Left lobe of liver (tissue), 2 donors: Measurements from ENCODE around the gene TLE3. TPM values are rescaled to one million over a fixed set of nuclear protein-coding genes. Genes with fewer than 3 reads are reported as not detected.

Source experiments
- ATAC-seq: fragments of 200-7000 bp; cut with Tn5 transposase; one replicate; pipeline ENCODE4 v1.9.1; 2020; ENCODE audit warnings: mild to moderate bottlenecking, moderate library complexity
- DNase-seq: peaks from one replicate; pipeline ENCODE4 v3.0.0-alpha.2; 2020; ENCODE audit warnings: low spot score
- total RNA-seq: library from RNA; stranded (reverse); gene quantifications from one replicate; pipeline ENCODE4 v1.2.1, GENCODE V29; 2021
- donor health status: DM: no; HTN: no; CAD: no; lungs with moderate emphysema.
- donor health status: DM: no; HTN: yes; CAD: no.

Gene TLE3
- total RNA-seq, 1 donor from 2014 or later: 7.0 TPM

DNA sequence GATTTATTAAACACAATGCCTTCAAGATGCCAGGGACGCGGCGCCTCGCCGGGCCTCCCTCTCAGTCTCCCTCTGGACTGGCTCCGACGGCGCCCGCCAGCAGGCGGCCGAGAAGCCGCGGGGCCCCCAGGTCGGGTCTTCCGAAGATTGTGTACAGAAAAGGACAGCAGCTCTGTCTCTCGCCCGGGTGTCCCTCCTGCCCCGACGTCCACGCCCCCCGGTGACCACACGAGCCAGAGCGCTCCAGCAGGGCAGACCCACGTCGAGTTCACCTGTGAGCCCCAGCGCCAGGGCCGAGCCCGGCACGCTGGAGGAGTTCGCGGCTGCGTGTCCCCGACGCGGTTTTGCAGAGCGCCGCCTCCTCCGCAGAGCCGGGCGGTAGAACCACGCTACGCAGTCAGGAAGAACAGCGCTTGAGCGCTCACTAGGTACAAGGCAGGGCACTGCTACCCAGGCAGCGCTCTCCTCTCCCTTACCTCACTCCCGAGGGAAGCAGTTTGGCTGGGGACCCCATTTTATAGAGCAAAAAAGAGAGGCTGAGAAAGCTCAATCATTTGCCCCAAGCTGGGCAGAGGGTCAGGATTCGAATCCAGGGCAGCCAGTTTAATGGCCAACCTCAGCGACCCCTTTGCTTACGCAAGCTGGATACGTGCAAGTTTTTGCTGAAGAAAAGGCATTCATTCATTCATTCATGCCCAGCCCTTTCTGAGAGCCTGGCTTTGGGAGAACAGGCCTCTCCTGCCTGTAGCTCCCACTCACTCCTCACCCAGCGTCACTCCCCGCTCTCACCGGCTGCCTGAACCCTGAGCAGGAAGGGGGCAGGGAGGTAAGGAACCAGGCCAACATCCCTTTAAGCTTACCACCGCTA is 3.0 kb upstream of the TLE3 start:
- peak; percentile 67 for DNase-seq
- ATAC-seq: peak; percentile 20

DNA sequence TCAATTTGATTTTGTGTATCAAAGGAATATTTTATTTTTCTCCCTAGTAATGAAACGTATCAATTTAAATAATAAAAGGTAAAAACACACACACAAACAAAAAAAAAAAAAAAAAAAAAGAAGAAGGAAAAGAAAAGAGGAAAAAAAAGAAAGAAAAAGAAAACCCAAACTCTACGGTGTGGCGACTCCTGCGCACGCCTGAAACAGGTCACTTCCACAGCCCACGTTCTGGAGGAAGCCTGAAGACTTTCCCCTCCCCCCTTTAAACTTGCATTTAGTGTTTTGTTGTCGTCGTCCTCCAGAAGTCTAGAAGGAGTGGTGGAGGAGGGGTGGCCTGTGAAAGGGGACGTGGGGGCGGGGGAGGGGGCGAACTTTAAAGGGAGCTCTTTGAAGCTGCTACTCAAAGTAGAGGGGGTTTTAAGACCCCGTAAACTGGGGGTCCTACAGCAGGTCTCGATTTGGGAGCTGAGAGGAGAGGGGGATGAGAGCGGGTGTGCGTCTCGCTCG is 2.3 kb upstream of the TLE3 start:
- no peak for ATAC-seq
- DNase-seq: no peak

DNA sequence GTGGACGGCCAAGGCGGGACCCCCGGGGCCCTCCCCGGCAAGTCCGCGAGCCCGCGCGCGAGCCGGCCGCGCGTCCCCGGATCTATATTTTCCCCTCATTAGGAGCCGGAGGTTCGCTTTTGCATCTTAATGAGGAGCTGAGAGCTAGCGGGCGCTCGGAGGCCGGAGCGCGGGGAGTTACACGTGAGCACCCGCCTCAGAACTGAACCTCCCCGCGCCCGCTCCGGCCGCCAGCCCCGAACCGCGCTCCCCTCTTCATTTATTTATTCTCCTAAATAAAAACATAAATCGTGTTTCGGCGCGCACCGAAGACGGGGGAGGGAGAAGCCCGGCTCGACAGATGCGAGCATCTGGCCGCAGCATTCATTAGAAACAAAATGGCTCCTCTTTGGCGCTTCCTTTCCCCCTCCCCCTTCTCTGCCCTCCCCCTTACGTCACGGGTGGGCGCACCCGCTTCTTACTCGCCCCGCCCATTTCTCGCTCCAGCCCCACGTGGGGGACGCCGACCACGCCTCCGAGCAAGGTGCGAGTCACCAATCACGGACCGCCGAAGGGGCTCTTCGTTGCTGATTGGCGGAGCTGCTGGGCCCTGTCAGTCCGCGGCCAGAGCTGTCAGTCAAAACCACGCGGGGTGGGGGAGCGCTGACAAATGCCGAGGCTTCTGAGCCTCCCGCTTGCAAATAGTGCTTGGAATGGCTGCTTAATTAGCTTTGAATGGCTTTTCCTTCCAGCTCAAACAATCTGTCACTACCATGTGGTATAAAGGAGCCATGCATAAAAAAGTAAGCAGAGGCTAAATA is 1.6 kb upstream of the TLE3 start:
- DNase-seq (peak; percentile 100), ATAC-seq (peak; percentile 64)

DNA sequence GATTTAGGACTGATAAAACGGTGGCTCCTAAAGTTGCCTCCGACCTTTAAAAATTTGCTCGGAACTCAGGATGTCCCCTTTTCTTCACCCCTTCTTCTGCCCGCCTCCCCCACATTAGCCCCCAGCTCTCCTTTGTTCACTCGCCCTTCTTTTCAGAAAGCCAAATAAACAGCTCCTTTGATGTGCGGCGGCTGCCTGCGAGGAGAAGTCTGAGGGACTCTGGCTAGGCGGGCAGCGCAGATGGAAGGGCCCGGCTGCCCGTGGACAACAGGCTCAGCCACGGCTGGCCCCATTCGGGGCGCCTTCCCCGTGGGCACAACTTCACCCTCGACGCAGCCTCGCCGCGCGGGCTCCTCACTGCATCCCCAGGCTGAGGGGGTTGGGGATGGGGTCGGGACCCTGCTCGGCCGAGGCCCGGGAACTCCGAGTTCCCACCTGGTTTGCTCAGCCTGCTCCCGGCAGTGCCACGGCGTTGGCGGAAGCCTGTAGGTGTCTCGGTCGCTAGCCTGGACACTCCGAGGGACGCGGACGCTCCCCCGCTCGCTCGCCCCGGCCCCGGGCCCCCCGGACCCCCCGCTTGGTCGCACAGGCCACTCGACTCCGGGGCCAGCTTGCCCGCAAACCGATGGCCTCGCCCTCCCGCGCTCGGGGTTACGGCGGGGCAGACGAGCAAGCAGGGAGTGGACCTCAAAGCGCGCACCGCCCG is 897 bp upstream of the TLE3 start:
- DNase-seq: peak; percentile 75
- peak; percentile 25 for ATAC-seq

DNA sequence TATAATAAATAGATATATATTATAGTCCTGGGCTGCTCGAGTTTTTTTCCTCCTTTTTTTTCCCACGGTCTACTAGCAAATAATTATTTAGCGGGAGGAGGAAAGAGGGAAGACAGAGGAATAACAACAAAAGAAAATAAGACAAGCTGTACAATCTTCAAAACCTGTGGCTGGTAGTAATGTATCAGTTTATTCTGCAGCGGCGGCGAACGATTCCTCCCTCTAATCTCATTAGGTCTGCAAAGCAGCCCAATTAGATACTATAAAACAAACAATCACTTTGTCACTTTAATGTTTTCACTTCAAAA is 390 bp upstream of the TLE3 start:
- DNase-seq (no peak), ATAC-seq (no peak)

DNA sequence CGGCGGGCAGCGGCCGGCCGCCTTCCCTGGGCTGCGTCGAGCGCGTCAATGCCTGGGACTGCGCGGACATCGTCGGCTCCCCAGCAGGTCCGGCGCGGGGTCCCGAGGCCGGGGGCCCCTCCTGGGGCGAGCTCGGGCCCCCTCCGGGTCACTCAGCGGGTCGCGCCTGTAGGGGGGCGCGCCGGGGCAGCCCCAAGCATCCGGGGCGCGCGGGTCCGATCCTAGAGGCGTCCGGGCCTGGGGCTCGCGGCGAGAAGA is 725 bp downstream of the TLE3 start:
- no peak for ATAC-seq
- no peak for DNase-seq

DNA sequence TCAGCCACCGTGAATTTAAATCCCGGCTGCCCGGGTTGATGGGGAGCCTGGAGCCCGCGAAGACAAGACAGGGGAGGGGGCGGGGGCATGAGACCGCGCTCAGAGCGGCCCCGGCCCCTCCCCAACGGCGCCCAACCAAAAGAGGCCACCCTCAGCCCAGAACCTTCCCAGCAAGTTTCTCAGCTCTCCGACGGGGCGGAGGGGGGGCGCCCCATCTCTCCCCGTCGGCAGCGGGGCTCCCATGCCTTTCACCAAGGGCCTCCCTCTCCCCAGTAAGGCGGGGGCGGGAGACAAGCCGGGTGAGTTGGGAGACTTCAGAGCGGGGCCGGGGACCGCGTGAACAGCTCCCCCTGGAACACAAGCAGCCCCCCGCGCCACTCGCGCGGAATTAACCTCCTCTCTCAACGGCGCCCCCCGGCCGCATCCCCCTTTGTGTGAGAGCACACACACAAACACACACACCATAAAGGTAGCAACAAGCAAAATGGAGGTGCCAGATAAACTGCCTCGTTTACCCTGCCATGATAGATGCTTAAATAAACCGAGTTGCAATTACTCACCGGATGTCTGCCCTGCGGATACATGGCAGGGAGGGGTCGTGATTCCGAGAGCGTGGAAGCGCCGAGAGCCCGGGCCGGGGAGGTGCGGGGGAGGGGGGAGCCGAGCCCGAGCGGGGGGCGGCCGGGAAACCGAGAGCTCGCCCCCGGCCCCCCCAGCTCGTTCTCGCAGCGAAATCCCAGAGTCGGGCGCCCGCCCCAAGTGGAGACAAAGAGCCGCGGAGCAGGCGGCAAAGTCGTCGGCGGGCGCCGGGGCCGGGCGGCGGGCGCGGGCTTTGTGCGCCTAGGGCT is 1.3 kb downstream of the TLE3 start:
- ATAC-seq: no peak
- no peak for DNase-seq

DNA sequence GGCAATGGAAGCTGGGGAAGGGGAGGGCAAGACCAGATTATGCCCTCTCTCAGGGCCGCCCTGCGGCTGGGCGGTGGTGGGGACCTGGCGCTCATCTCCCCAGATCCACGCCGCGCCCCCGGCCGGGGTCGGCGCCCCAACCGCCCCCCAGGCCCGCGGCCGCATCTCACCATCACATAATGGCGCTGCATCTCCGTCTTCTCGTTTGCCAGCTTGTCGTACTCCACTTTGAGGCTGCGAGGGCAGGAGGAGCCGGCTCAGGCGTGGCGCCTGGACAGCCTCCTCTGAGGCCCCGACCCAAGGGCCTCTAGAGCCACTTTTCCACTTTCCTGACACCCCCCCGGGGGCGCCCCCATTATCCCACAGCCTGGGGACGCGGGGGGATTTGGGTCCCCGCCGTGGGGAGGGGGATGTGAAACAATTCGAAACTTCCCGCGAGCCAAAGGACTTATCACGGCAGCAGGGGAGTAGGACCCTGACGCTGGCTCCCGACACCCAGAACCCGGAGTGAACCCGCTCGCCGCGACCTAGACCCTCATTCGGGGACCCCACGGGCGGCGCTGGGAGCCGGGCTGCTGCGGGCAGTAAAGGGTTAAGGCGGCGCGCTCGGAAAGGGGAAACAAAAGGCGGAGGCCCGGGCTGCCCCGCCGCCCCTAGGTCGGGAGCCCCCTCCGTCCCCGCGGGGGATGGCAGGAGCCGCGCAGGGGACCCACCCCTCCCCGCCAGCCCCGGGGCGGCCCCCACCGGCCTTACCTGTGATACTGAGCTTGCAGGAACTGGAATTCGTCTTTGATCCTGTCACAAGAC is 2.1 kb downstream of the TLE3 start:
- no peak for ATAC-seq
- DNase-seq: no peak

DNA sequence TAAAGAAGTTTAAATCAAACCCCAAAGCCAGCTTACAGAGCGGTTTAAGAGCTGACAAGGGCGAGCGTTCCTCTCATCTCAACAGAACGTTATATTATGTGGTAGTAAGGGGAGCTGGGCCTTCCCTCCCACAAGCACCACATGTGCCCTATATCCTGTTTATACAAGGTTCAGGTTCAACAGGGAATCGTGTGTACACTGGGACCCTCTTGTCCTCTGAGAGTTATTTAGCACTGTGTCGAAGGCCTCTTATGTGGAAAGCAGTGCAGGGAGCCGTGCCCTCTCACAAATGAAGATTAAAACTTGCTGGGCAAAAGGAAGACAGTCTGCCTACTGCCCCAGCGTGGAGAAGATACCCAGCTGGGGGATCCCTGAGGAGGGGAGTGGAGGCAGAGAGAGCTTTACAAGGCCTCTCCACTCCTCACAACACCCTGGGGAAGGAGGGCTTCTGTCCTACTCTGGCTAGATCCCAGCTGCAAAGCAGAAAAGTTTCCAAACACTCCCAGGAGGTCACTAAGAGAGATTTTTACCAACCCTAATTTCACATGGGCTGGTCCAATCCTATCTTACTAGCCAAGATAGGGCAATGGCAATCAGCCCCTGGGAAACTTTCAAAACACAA is 2.9 kb downstream of the TLE3 start:
- no peak for ATAC-seq
- no peak for DNase-seq

DNA sequence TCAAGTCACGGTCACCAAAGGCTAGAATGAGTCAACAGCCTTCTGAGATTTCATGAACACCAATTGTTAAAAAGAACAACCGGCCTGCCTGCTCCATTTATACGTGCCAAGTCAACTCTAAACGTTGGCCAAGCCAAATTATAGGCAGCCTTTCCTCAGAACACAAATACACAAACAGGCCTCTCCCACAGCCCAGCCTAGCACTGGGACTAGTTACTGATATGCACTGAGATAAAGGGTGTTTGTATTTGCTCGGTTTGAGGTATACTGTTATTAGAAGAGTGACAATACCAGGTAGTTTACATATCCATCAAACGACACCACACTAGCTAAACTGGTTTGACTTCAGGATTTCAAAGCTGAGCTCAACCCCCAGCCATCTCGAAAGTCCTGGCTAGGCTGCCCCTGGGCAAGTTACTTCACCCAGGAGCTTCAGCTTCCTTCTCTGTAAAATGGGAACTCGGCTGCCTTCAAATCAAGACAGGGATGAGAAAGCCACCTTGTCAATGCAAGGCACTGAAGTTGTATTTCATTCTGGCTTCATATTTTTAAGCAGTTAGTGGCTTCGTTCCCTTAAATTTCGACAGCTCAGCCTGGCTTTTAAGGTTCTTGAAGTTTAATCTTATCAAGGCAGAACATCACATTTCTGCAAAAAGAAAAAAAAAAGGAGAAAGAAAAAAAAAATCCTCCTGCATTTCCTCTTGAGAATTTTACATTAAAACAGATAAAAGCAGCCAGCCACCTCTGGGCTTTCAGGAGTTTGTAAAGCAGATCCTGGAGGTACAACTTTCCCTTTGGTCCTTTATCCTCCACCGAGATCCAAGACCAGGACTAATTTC is 4.0 kb downstream of the TLE3 start:
- peak; percentile 20 for ATAC-seq
- DNase-seq: no peak

DNA sequence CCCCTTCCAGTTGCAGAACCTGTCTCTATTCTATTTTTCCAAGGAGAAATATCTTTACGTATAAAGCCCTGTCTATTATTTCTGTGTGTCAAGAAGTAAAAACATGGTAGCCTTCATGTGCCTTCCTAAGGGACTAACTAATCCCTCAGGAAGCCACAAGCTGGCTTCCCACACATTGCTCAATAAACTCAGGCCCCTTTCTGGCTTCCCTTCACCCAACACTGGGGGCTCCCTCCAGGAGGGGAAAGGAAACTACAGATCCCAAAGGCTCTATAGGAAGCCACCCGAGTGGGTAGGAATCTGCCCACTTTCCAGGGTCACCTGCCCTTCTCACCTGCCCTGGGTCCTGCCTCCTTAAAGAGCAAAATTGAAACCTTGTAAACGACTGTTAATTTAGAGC is 4.6 kb downstream of the TLE3 start:
- ATAC-seq: no peak
- no peak for DNase-seq

DNA sequence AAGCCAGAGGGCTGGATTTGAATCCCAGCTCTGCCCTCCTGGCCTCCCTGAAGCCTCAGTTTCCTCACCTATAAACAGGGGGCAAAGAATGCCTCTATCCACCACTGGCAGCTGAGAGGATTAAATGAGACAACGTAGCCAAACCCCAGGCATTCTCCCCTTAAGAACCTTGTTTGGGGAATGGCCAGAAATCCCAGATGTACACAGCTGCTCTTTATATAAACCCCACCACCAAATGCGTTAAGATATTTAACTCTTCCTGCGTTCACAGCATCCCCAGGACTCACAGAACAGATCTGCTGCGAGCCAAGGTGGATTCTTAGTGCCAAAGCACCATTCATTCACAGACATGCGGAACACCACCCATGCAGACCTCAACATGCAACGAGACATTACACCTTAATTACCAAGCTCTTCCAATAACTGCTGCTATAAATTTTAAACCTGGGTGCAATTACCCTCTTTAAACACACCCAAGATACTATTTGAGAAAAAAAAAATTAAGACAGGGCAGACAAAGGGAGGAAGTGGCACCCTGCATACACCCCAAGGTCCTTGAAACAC is 5.2 kb downstream of the TLE3 start:
- no peak for DNase-seq
- no peak for ATAC-seq

DNA sequence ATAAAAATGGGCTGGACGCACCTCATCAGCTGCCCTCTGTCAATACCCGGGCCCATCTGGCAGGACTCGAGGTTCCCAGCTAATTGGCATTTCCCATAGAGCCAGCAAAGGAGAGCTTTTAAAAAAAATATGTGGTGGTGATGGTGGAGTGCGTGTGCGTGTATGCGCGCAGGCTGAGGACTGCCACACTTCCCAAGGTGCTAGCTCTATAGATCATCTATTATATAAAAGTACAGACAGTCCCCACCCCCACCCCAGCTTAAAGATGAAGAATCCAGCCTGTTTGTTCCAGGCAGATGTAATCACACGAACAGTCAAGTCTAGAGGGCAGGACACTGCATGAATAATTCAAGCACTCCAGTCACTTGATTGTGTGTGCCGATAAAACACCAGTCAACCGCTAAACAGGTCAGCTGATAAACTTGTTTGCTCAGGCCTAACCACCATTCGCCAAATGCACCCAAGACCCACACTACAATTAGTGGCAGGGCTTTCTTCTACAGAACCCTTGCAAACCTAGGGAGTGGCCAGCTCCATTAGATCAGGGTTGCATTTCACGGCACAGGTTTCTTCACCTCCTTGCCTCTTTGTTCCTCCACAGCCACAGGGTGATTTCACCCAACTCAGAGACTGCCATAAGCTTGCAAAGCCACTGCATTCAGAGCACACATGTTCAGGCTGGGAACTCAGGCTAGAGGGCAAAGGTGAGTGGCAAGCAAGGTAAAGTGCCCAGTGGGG is 5.8 kb downstream of the TLE3 start:
- peak; percentile 71 for ATAC-seq
- DNase-seq: peak; percentile 72

DNA sequence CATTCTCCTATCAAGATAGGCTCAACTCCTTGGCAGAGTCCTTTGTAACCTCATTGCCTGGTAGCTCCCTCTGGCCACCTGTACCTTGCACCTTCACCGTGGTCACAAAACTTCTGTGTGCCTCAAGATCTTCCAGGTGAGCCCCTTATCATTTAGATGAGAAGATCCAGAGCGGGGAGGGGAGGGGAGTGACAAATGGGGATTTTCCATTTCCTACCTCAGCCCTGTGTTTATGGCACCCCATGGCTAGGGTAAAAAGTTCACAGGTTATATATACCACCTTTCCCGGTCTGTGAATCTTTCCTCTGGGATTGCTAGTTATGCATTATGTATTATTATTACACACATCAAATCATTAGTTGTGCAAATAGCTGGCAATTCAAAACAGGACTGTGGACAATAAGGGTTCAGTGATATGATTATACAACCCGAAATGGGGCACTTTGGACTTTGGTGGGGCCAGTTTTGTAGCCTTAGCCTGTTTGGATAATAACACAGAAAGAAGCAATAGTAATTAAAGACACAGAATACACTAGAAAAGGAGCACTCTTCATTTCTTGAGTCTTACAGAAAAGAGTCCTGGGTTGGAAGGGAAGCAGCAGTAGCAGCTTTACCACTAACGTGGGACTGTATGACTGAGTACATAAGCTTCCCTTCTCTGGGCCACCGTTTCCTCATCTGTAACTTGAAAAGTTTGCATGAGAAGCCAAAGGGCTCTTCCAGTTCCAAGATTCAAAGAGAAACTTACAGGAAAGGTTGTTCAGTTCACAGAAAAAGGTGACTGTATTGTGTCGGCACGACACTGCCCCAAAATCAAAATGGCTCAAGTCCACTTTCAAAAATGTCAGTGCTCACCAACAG is 7.1 kb downstream of the TLE3 start:
- ATAC-seq: no peak
- no peak for DNase-seq

DNA sequence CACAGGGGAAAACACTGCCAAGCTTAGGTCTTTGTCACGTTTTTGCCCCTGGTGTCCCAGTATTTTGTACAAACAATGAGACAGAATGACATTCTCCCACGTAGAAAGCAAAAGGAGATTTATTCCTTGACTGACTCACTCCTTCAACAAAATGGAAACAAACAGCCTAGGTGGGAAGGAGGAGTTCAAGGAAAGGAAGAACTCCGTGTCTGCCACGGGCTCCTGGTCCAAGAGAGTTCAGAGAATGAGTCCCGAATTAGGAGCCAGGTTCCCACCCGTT is 8.1 kb downstream of the TLE3 start:
- DNase-seq: no peak
- ATAC-seq: no peak

DNA sequence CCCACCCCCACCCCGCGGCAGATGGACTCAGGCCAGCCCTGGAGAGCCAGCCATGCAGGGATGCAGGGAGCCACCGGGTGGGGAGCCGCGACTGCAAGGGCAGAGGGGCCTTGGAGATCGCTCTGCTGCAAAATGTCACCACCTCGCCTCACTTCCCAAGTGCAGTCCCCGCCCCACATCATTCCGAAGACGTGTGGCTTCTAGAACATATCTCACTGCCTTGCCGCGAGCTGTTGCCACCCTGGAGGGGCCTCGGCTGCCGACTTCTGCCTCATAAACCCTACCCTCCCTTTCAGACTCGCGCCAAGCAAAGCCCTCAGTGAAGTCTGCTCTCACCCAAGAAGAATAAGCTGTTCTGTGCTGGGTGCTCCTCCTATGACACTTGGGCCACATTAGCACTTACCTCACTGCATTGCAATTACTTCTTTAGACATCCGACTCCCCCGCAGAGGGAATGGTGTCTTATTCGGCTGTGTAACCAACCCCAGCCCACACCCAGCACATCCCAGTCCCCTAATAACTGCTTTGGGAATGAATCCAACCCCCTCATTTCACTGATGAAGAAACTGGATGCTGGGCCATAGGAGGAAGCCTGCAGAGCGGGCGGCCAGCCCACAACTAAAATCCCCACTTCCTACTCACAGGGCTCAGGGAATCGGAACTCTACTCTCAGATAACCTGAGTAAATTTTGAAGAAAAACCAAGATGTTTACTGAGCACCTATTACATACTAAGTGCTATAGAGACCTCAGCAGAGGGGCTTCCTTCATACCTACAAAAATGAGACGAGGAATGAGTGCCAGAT is 8.6 kb downstream of the TLE3 start:
- DNase-seq (no peak), ATAC-seq (no peak)
